KBM-7 (cell line): ENCODE measurements around the gene RNASEH1.
"Not testable (repeated sequence)": the region's sequence is repeated elsewhere in the genome, so short reads cannot be mapped to it uniquely, and the experiment has no call there.

ENCODE experiments used
- DNase-seq: peaks from one replicate; pipeline ENCODE4 v3.0.0-alpha.2; 2015
- in situ Hi-C: fragments of 300-500 bp; cut with MboI; formaldehyde crosslinking; loops from 2 replicates; pipeline ENCODE4 v1.14.3; 2020; ENCODE audit warnings: low sequenced_read_pairs, low pct_unique_long_range_greater_than_20kb, mixed read lengths

RNASEH1 gene

DNA sequence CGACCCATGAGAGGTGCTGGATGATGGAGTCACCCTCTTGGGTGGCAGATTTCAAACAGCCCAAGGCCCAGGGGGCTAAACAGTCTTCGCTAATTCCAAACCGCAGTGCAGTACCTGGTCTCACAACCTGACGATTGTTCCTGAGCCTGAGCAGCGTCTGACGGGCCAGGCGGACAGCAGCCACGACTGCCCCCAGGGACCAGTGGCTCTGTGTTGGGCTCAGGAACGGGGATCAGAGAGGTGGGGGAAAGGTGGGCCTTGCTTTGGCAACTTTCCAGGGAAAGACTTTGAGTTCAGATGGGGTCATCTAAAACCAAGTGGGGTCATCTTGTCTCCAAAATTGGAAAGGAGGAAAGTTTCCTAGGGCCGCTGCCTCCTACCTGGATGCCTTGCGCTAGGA, 37.3 kb upstream of the RNASEH1 start:
- in situ Hi-C loops = no loop called here
- DNase-seq = no peak

- DNase-seq = no peak
- in situ Hi-C loops = no loop called here
These were observed 36.6 kb upstream of the RNASEH1 start, which contains the start of gene COLEC11 for GRCh38 chr2:3594493-3595281. COLEC11 (plus strand) TSS chr2:3595112; CDS start chr2:3604341, 9,229 bp downstream.

- no peak for DNase-seq
- in situ Hi-C loops = no loop called here
These were observed 31.0 kb upstream of the RNASEH1 start for GRCh38 chr2:3589086-3589485.

- in situ Hi-C loops = no loop called here
- DNase-seq = no peak
These were observed 30.0 kb upstream of the RNASEH1 start for GRCh38 chr2:3588084-3588483.

- in situ Hi-C loops = no loop called here
- no peak for DNase-seq
These were observed 29.3 kb upstream of the RNASEH1 start for GRCh38 chr2:3587432-3587831.

- in situ Hi-C loops = no loop called here
- no peak for DNase-seq
These were observed 28.9 kb upstream of the RNASEH1 start for GRCh38 chr2:3587021-3587420.

DNA sequence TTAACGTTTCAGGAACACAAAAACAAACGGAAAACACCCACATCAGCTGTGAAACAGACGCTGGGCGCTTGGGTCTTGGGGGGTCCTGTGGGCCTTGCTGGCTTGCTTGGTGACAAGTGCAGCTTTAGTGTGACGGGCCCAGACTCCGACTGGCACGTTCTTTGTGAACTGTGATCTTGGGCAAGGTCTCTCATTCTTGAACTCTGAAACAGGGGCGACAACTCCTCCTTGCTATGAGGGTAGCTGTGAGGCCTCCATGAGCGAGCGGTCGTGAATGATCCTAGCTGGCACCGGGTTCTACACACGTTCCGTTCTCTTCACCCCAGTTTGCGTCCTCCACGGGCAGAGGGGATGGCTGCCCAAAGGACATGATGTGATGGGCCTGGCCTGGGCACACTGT, 28.1 kb upstream of the RNASEH1 start:
- DNase-seq = no peak
- in situ Hi-C loops = no loop called here

GRCh38 chr2:3585261-3586109, 27.4 kb upstream of the RNASEH1 start:
- DNase-seq = no peak
- in situ Hi-C loops = no loop called here

DNA sequence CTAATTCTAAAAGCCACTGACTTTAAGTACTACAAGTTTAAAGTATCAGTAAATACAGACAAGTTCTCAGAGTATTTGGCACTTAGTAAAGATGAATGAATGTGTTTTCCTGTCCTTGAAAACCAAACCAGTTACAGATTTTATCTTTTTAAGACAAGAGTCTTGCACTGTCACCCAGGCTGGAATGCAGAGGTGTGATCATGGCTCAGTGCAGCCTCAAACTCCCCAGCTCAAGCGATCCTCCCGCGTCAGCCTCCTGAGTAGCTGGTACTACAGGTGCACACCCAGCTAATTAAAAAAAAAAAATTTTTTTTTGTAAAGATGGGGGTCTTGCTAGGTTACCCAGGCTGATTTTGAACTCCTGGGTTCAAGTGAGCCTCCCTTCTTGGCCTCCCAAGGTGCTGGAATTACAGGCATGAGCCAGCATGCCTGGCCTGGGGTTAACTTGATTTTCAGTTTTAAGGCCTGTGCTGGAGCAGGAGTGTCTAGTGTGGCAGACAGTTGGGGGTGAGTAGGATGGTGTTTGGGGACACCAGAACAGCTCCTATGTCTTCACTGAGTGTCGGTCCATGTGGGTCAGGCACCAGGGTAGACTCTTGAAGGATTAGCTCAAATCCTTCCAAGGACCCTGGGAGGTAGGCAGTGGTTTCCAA, 26.6 kb upstream of the RNASEH1 start:
- no peak for DNase-seq
- in situ Hi-C loops = no loop called here

- in situ Hi-C loops = no loop called here
- DNase-seq = no peak
These were observed 25.9 kb upstream of the RNASEH1 start for GRCh38 chr2:3584076-3584475.

DNA sequence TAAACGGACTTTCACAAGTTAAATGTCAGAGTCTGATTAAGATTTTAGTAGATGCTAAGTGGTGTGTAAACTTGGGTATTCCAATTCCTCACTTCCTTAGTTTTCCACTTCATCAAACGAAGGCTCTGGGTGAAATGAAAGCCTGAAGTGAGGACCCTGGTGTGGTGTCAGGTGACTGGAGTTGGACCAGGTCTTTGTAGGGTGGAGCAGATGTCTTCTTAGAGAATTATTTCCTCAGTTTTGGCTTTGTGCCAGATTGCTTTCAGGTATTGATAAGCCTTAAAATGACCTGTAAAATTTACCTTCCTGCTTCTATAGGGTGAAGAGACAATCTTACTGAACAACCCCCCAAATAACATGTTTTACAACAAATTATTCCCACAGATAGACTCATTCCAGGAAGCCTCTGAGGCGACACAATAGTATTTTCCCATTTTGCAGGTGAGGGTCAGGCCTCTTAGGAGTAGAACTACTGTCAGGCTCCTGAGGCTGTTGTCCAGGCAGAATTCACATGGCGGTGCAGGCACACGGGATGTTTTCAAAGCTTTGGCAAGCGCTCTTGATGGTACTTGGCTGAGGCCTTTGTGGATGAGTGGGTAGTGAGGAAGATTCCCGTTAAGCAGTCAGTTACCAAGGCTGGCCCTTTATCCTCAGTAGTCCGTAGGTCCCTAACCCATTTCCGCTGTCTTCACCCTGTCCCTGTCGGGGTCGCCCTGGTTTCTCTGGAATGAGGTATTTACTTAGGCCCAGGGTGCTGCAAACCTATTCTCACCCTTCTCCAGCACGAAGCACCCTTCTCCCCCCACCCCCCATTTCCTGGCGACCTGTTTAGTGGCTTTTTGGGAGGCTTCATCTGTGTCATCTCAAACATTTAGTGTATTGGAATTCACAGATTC, 23.5 kb upstream of the RNASEH1 start:
- in situ Hi-C loops = no loop called here
- DNase-seq = no peak

DNA sequence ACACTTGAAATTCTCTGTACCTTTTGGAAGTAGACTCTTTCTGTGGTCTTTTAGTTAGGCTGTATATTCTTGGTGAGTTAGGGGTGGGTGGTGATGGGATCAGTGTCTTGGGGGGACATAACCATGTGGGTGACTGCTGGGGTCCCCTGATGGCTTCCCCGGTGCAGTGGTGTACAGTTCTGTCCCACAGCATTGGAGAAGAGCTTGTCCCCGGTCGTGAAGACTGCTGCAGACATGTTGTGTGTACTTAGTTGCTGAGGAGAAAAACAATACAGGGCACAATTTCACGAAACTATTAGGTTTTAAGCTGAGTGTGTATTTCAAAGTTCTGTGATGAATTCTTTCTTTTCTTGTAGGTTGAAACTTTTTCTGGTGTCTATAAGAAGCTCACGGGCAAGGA, 22.3 kb upstream of the RNASEH1 start:
- DNase-seq = no peak
- in situ Hi-C loops = no loop called here

- in situ Hi-C loops = no loop called here
- DNase-seq = no peak
These were observed 20.9 kb upstream of the RNASEH1 start for GRCh38 chr2:3578987-3579386.

DNA sequence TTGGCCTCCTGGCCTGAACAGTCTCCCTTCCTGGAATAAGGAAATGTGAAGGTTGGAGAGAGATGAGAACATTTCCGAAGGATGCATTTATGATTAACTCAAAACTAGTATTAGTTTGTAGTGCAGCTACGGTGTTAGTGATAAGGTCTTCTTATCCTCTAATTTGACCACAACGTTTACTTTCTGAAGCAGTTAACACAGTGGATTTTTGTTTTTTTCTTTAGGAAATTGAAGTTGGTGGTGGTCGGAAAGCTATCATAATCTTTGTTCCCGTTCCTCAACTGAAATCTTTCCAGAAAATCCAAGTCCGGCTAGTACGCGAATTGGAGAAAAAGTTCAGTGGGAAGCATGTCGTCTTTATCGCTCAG, 18.1 kb upstream of the RNASEH1 start:
- DNase-seq, in situ Hi-C loops: not testable (repeated sequence)

- in situ Hi-C loops = no loop called here
- DNase-seq = peak; percentile 26
These were observed 17.6 kb upstream of the RNASEH1 start for GRCh38 chr2:3575534-3576262.

GRCh38 chr2:3574155-3574554, 16.0 kb upstream of the RNASEH1 start:
- in situ Hi-C loops = no loop called here
- DNase-seq = no peak

- in situ Hi-C loops = no loop called here
- no peak for DNase-seq
These were observed 14.5 kb upstream of the RNASEH1 start for GRCh38 chr2:3572620-3573019.

- no peak for DNase-seq
- in situ Hi-C loops = no loop called here
These were observed 13.2 kb upstream of the RNASEH1 start for GRCh38 chr2:3571284-3571683.
